Left renal pelvis (tissue), 4 donors: ENCODE measurements around the gene OOSP4A. TPM values are rescaled to one million over a fixed set of nuclear protein-coding genes. Genes with fewer than 3 reads are reported as not detected.
"Not testable (repeated sequence)": the region's sequence is repeated elsewhere in the genome, so short reads cannot be mapped to it uniquely, and the experiment has no call there.

Experiments
- DNase-seq, 4 donors: peaks; one replicate each; pipeline ENCODE4 v3.0.0-alpha.2; 2013; ENCODE audit warnings: low read depth in 4 of 4, low spot score in 3 of 4
- polyA plus RNA-seq, 4 donors: library from polyadenylated mRNA; unstranded; fragments of 120-200 nt; gene quantifications; one replicate each; pipeline ENCODE4 v1.2.1, GENCODE V29; 2013; ENCODE audit not compliant: insufficient read length in 4 of 4

Gene OOSP4A
- polyA plus RNA-seq, 4 donors, result not detected

GRCh38 chr11:59973097-59973496, 9.3 kb downstream of the OOSP4A start:
- no peak for DNase-seq

GRCh38 chr11:59981106-59981770, 17.4 kb downstream of the OOSP4A start:
- no peak for DNase-seq

- DNase-seq, result not testable (repeated sequence)
These were observed 18.2 kb downstream of the OOSP4A start for GRCh38 chr11:59982037-59982436.

- no peak for DNase-seq
These were observed 19.4 kb downstream of the OOSP4A start for GRCh38 chr11:59983212-59983611.

- DNase-seq, result no peak
These were observed 20.5 kb downstream of the OOSP4A start for GRCh38 chr11:59984368-59984767.

GRCh38 chr11:59990421-59990820, 26.6 kb downstream of the OOSP4A start:
- DNase-seq, result no peak

GRCh38 chr11:59992425-59992824, 28.6 kb downstream of the OOSP4A start:
- no peak for DNase-seq

GRCh38 chr11:59997800-59998199, 34.0 kb downstream of the OOSP4A start:
- no peak for DNase-seq

- DNase-seq, result no peak
These were observed 35.9 kb downstream of the OOSP4A start for GRCh38 chr11:59999691-60000090.

- DNase-seq, result no peak
These were observed 39.9 kb downstream of the OOSP4A start for GRCh38 chr11:60003729-60004128.

GRCh38 chr11:60005360-60005759, 41.5 kb downstream of the OOSP4A start:
- DNase-seq, result no peak

- no peak for DNase-seq
These were observed 53.0 kb downstream of the OOSP4A start, which contains the start of gene OOSP4B for GRCh38 chr11:60016881-60017280. TSS of gene OOSP4B (plus strand) at chr11:60017181.

- no peak for DNase-seq
These were observed 54.2 kb downstream of the OOSP4A start for GRCh38 chr11:60018058-60018457.

Other genes starting within 250 kb of the OOSP4A start
- 10 to 100 TPM in 3 of 4 donors, 1 to 10 TPM in 1; 4.7 to 64.1 (median 45.2) TPM for gene STX3, start 208.7 kb upstream of the OOSP4A start, polyA plus RNA-seq
- gene MRPL16, start 153.3 kb upstream of the OOSP4A start, polyA plus RNA-seq, result 10 to 100 TPM; 45.1 to 62.8 (median 61.5) TPM
- gene CBLIF, start 118.5 kb upstream of the OOSP4A start, polyA plus RNA-seq, result not detected
- under 1 TPM in 3 of 4 donors, not detected in 1; 0.34 to 0.58 (median 0.57) TPM for gene TCN1, start 97.5 kb upstream of the OOSP4A start, polyA plus RNA-seq
- gene OOSP3, start 85.3 kb upstream of the OOSP4A start, polyA plus RNA-seq, result not detected
- under 1 TPM in 3 of 4 donors, not detected in 1; 0.16 to 0.42 (median 0.40) TPM for gene OOSP1, start 25.6 kb upstream of the OOSP4A start, polyA plus RNA-seq
- gene OOSP4B, start 53.1 kb downstream of the OOSP4A start, polyA plus RNA-seq, result not detected
- gene OOSP2, start 76.4 kb downstream of the OOSP4A start, polyA plus RNA-seq, result not detected
- gene MS4A3, start 92.6 kb downstream of the OOSP4A start, polyA plus RNA-seq, result 1 to 10 TPM in 1 of 4 donors, under 1 TPM in 3; 0.26 to 1.3 (median 0.53) TPM
- under 1 TPM in 2 of 4 donors, not detected in 2; 0.04 to 0.15 TPM for gene MS4A2, start 124.6 kb downstream of the OOSP4A start, polyA plus RNA-seq
- gene MS4A6A, start 219.1 kb downstream of the OOSP4A start, polyA plus RNA-seq, result 10 to 100 TPM; 15.7 to 33.9 (median 17.0) TPM